ENCODE results near the gene TGFB1. TPM values are rescaled to one million over a fixed set of nuclear protein-coding genes. Genes with fewer than 3 reads are reported as not detected.
"Not testable (repeated sequence)": the region's sequence is repeated elsewhere in the genome, so short reads cannot be mapped to it uniquely, and the experiment has no call there.

The TGFB1 gene
- total and polyA plus RNA-seq, 7 donors = 6.5 to 27.1 (median 17.4) TPM

- TF ChIP-seq CTCF (IDR thresholded peaks at IDR 0.05) (no peak), POLR2AphosphoS5 (IDR thresholded peaks at IDR 0.05) (no peak), POLR2A (IDR thresholded peaks at IDR 0.05) (no peak), EP300 (IDR thresholded peaks at IDR 0.05) (no peak)
- Histone ChIP-seq H3K36me3 (peaks cover 11 to 16% (median 11%) of the 10 kb centered on the region in 4 donors), H3K4me1 (peaks cover 0 to 31% (median 26%) of the 10 kb centered on the region in 4 donors), H3K27me3 (no peaks in the 10 kb centered on the region), H3K4me3 (no peak overlapping the region), H3K9me3 (no peaks in the 10 kb centered on the region), H3K27ac (no peak overlapping the region)
- WGBS, 2 donors = 69 to 79% methylated on average over 6 of the region's 6 CpGs
- no peak for DNase-seq
- intact Hi-C loops (cut with DNase I) = no loop called here
These were observed 41.6 kb upstream of the TGFB1 start for GRCh38 chr19:41395355-41395754.

GRCh38 chr19:41392775-41393174 lies 39.1 kb upstream of the TGFB1 start:
- Histone ChIP-seq H3K4me3 (no peak overlapping the region), H3K27me3 (no peaks in the 10 kb centered on the region), H3K27ac (no peak overlapping the region), H3K36me3 (peaks cover 11 to 40% (median 12%) of the 10 kb centered on the region in 4 donors), H3K9me3 (no peaks in the 10 kb centered on the region), H3K4me1 (peaks cover 0 to 15% (median 11%) of the 10 kb centered on the region in 4 donors)
- DNase-seq = no peak
- no peak for TF ChIP-seq POLR2AphosphoS5 (IDR thresholded peaks at IDR 0.05)
- TF ChIP-seq EP300 (IDR thresholded peaks at IDR 0.05) = no peak
- TF ChIP-seq CTCF (IDR thresholded peaks at IDR 0.05) = no peak
- no peak for TF ChIP-seq POLR2A (IDR thresholded peaks at IDR 0.05)
- intact Hi-C loops (cut with DNase I) = no loop called here
- 86 to 90% methylated on average over 12 of the region's 12 CpGs for WGBS, 2 donors

- peaks cover 0 to 10% (median 6%) of the 10 kb centered on the region in 4 donors for H3K4me1 ChIP-seq
- no peak overlapping the region for H3K4me3 ChIP-seq
- peaks cover 11 to 40% (median 12%) of the 10 kb centered on the region in 4 donors for H3K36me3 ChIP-seq
- no peak for DNase-seq
- H3K27me3 ChIP-seq = no peaks in the 10 kb centered on the region
- no peaks in the 10 kb centered on the region for H3K9me3 ChIP-seq
- TF ChIP-seq POLR2AphosphoS5 (IDR thresholded peaks at IDR 0.05) (no peak), POLR2A (IDR thresholded peaks at IDR 0.05) (no peak)
- 87 to 89% methylated on average over 11 of the region's 11 CpGs for WGBS, 2 donors
- H3K27ac ChIP-seq = no peak overlapping the region
- intact Hi-C loops (cut with DNase I) = no loop called here
These were observed 37.9 kb upstream of the TGFB1 start for GRCh38 chr19:41391618-41392017.

- Histone ChIP-seq H3K4me3 (no peak overlapping the region), H3K9me3 (no peaks in the 10 kb centered on the region), H3K27ac (no peak overlapping the region), H3K36me3 (peaks cover 2 to 35% (median 8%) of the 10 kb centered on the region in 4 donors), H3K27me3 (no peaks in the 10 kb centered on the region), H3K4me1 (no peaks in the 10 kb centered on the region)
- intact Hi-C loops (cut with DNase I) = no loop called here
- 95% methylated on average over 13 of the region's 13 CpGs for WGBS, 2 donors
- DNase-seq = no peak
- TF ChIP-seq POLR2A (IDR thresholded peaks at IDR 0.05) (no peak), CTCF (IDR thresholded peaks at IDR 0.05) (no peak), POLR2AphosphoS5 (IDR thresholded peaks at IDR 0.05) (no peak), EP300 (IDR thresholded peaks at IDR 0.05) (no peak)
These were observed 32.7 kb upstream of the TGFB1 start for GRCh38 chr19:41386442-41386841.

GRCh38 chr19:41384351-41384750 lies 30.6 kb upstream of the TGFB1 start:
- no peaks in the 10 kb centered on the region for H3K4me1 ChIP-seq
- no peak for DNase-seq
- H3K36me3 ChIP-seq = peaks cover 0 to 15% (median 0%) of the 10 kb centered on the region in 4 donors
- H3K27me3 ChIP-seq = no peaks in the 10 kb centered on the region
- H3K27ac ChIP-seq = no peak overlapping the region
- no peak overlapping the region for H3K4me3 ChIP-seq
- 67 to 77% methylated on average over 5 of the region's 5 CpGs for WGBS, 2 donors
- intact Hi-C loops (cut with DNase I) = no loop called here
- H3K9me3 ChIP-seq = no peaks in the 10 kb centered on the region
- TF ChIP-seq EP300 (IDR thresholded peaks at IDR 0.05) (no peak), POLR2AphosphoS5 (IDR thresholded peaks at IDR 0.05) (no peak), CTCF (IDR thresholded peaks at IDR 0.05) (no peak), POLR2A (IDR thresholded peaks at IDR 0.05) (no peak)

GRCh38 chr19:41381536-41381935 lies 27.8 kb upstream of the TGFB1 start:
- intact Hi-C loops (cut with DNase I); H3K36me3 ChIP-seq: not testable (repeated sequence)
- 92 to 95% methylated on average over 8 of the region's 8 CpGs for WGBS, 2 donors

More at GRCh38 chr19:41381536-41381935, 27.8 kb upstream of the TGFB1 start:
- H3K9me3 ChIP-seq, DNase-seq, H3K27me3 ChIP-seq, H3K27ac ChIP-seq, H3K4me3 ChIP-seq: not testable (repeated sequence)
- peaks cover 0 to 23% (median 12%) of the 10 kb centered on the region in 4 donors for H3K4me1 ChIP-seq
